Left ventricle myocardium inferior (tissue), 1 donor: Measurements from ENCODE around the gene CEP72. TPM values are rescaled to one million over a fixed set of nuclear protein-coding genes. Genes with fewer than 3 reads are reported as not detected.
"Not testable (repeated sequence)": the region's sequence is repeated elsewhere in the genome, so short reads cannot be mapped to it uniquely, and the experiment has no call there.

Source experiments
- DNase-seq: peaks from one replicate; pipeline ENCODE4 v3.0.0-alpha.2; 2020
- H3K27ac ChIP-seq: fragments of 200-600 bp; replicated peaks from 2 replicates; pipeline ENCODE4 v1.8.0; 2021
- H3K27me3 ChIP-seq: fragments of 200-600 bp; 2 replicates; pipeline ENCODE4 v1.8.0; 2021; ENCODE audit warnings: low read depth
- H3K36me3 ChIP-seq: fragments of 200-600 bp; 2 replicates; pipeline ENCODE4 v1.8.0; 2021
- H3K4me1 ChIP-seq: fragments of 200-600 bp; 2 replicates; pipeline ENCODE4 v1.8.0; 2021
- H3K4me3 ChIP-seq: fragments of 200-600 bp; 2 replicates; pipeline ENCODE4 v1.8.0; 2021; ENCODE audit warnings: mild to moderate bottlenecking, moderate library complexity
- H3K9me3 ChIP-seq: fragments of 200-600 bp; replicated peaks from 2 replicates; pipeline ENCODE4 v1.8.0; 2021
- CTCF ChIP-seq: fragments of 200-600 bp; IDR thresholded peaks from 2 replicates; pipeline ENCODE4 v1.8.0; 2021; ENCODE audit warnings: antibody characterized with exemption, mild to moderate bottlenecking, borderline replicate concordance
- intact Hi-C: fragments of 100-400 bp; cut with micrococcal nuclease; formaldehyde crosslinking; loops from one replicate; pipeline ENCODE4 v1.11.0; 2022
- total RNA-seq: library from RNA; stranded (reverse); fragmentation: NEBNext Ultra II Directional; extraction: Animal tissue kit (Norgen Biotek cat#: 25700); gene quantifications from one replicate; pipeline ENCODE4 v1.2.1, GENCODE V29; 2021
- donor health status: DM: no; HTN: yes; CAD: no; lungs with severe emphysema.

CEP72 gene
- total RNA-seq, 1 donor from 2014 or later, result 1.7 TPM

DNA sequence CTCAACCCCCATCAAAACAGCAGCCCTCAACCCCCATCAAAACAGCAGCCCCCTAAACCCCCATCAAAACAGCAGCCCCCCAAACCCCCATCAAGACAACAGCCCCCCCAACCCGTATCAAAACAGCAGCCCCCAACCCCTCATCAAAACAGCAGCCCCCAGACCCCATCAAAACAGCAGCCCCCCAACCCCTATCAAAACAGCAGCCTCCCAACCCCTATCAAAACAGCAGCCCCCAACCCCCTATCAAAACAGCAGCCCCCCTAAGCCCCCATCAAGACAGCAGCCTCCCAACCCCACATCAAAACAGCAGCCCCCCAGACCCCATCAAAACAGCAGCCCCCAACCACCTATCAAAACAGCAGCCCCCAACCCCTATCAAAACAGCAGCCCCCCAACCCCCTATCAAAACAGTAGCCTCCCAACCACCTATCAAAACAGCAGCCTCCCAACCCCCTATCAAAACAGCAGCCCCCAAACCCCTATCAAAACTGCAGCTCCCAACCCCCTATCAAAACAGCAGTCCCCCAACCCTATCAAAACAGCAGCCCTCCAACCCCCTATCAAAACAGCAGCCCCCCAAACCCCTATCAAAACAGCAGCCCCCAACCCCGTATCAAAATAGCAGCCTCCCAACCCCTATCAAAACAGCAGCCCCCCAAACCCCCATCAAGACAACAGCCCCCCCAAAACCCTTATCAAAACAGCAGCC lies 79.8 kb downstream of the CEP72 start:
- DNase-seq, result no peak
- Histone ChIP-seq H3K9me3 (no peaks in the 10 kb centered on the region), H3K27me3 (no peaks in the 10 kb centered on the region), H3K36me3 (no peaks in the 10 kb centered on the region), H3K4me3 (peak overlapping the region; percentile 75), H3K4me1 (peaks cover 5% of the 10 kb centered on the region), H3K27ac (no peak overlapping the region)
- intact Hi-C loops, result no loop called here
- no peak for TF ChIP-seq CTCF

DNA sequence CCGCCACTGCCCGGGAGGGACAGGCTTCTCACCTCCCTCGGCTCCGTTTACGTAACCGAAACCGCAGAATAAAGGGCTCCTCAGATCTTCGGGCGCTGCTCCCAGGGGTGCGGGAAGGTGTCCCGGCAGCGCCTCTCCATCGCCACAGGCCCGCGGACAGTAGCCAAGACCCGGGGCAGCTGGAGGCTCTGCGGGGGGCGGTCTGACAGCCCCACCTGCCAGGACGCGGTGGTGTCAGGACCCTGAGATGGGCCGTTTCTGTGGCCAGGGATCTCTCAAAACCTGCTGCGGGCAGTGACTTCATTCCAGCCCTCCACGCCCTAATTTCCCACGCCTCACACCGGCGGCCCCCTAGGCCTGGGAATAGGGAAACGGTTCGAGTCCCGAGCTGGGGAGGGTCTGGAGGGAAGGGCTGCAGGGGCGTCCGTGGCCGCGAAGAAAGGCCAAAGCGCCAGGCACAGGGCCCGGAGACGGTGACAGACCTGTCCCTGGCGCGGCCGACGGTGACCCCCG lies 80.4 kb downstream of the CEP72 start:
- Histone ChIP-seq H3K27ac (peak overlapping the region; percentile 87), H3K4me3 (peak overlapping the region; percentile 75)
- H3K36me3 ChIP-seq, H3K4me1 ChIP-seq, H3K9me3 ChIP-seq, H3K27me3 ChIP-seq, intact Hi-C loops, DNase-seq: not testable (repeated sequence)

DNA sequence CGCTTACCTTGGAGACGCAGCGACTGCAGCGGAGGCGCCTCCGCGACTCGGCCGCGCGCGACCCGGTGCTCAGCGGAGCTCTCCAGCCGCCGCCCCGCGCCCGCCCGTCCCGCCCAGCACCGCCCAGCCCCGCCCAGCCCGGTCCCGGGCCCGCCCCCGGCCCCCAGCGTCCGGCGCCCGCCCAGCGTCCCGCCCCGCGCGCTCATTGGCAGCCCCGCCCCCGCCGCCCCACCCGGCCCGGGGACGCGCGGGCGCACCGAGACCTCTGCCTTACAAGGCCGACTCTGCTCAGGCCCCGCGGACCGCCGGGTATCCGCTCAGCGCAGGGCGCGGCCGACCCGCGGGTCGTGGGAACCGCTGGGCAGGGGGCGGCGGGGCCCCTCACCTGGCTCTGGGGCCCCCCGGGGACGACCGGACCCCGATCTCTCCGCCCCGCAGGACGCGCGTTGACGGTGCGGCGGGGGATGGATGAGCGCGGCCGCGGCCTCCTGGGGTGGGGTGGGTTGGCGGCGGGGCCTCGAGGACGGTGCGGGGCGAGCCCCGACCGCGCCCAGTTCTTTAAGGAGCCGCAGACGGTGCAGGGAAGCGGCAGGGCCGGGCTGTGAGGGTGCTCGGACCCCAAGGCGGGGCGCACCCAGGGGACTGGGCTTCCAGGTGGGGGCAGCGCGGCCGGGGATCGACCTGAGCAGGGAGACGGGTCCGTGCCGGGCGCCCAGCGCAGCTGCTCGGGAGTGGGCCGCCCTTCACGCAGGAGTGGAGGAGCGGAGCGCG lies 81.3 kb downstream of the CEP72 start, which contains the start of gene TPPP:
TSS of gene TPPP (minus strand) at position 82 of the 771 bp plus-strand sequence. CDS start 15,292 bp downstream, outside the sequence.
- H3K27me3 ChIP-seq, H3K9me3 ChIP-seq, H3K36me3 ChIP-seq, intact Hi-C loops, H3K4me1 ChIP-seq: not testable (repeated sequence)
- H3K4me3 ChIP-seq, result peak within 1 kb of the TSS; percentile 75
- DNase-seq, result peak; percentile 91
- H3K27ac ChIP-seq, result peak within 1 kb of the TSS; percentile 87

GRCh38 chr5:694042-694431 lies 81.9 kb downstream of the CEP72 start:
- Histone ChIP-seq H3K27ac (peak overlapping the region; percentile 87), H3K4me3 (peak overlapping the region; percentile 75)
- H3K36me3 ChIP-seq, DNase-seq, H3K27me3 ChIP-seq, H3K9me3 ChIP-seq, intact Hi-C loops, H3K4me1 ChIP-seq: not testable (repeated sequence)

DNA sequence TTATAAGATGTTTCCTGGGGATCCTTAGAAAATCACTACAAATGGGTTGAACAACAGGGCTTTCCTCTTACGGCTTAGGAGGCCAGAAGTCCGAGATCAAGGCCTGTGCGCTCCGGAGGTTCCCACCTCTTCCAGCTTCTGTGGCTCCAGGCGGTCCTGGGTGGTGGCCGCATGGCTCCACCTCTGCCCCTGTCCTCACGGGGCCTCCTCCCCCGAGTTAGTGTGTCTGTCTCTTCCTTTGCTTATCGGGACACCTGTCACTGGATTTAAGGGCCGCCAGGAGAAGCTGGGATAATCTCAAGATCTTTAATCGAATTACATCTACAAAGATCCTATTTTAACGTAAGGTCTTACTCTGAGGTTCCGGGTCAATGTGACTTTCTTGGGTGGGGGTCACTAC lies 83.3 kb downstream of the CEP72 start:
- H3K27ac ChIP-seq, H3K27me3 ChIP-seq, H3K36me3 ChIP-seq, intact Hi-C loops, H3K4me1 ChIP-seq, H3K4me3 ChIP-seq, DNase-seq: not testable (repeated sequence)
- H3K9me3 ChIP-seq, result peaks cover 18% of the 10 kb centered on the region

DNA sequence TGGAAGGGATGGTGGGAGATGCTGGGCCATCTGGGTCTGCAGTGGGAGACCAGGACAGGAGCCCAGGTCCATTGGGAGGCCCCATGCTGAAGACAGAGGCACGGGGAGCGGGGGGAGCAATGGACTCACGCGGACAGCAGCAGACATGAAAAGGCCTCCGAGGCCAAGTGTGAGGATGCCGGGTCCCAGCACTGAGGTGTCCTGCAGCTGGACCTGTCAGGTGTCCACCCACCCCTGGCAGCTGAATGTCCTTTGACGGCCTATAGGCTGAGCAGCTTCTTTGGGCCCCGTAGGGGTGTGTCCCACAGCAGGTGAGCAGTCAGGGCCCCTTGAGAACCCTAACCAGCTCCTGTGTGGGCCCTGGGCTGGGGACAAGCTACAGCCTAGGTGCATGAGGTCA lies 84.1 kb downstream of the CEP72 start:
- H3K4me3 ChIP-seq, intact Hi-C loops, H3K4me1 ChIP-seq, H3K27ac ChIP-seq, H3K27me3 ChIP-seq, DNase-seq, H3K36me3 ChIP-seq: not testable (repeated sequence)
- peaks cover 18% of the 10 kb centered on the region for H3K9me3 ChIP-seq

DNA sequence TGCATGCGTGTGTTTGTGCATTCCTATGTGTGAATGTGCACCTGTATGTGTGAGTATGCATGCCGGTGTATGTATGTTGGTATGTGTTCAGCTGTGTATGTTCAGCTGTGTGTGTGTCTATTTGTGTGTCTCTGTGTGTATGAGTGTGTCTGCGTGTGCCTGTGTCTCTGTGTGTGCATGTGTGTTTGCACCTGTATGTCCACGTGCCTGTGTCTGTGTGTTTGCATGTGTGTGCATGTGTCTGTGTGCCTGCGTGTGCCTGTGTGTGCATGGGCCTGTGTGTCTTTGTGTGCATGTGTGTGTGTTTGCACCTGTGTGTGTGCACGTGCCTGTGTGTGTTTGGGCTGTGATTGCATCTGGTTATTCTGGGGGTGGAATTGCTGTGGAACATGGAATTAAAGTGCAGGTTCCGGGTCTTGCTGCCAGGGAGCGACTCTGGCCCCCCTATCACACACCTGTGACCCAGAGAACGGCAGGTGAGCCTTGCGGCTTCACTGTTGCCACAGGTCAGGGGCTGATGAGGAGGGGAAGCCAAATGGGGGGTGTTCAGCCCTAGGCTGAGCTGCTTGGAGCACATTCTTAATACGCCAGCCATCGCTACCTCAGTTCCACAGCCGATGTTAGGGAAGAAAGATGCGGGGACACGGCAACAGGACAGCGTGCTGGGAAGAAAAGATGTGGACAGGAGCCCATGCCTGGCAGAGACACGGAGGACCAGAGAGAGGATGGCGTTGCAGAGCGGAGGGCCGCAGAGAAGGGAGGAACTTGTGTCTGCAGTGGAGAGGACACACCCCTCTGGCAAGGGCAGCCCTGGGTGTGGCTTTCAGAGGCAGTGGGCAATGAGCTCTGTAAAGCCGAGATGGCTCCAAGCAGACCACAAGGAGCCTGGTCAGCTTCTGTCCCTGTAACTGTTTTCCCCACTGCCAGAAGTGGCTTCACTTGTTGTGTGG lies 84.9 kb downstream of the CEP72 start:
- H3K27me3 ChIP-seq, H3K4me3 ChIP-seq, H3K4me1 ChIP-seq, H3K36me3 ChIP-seq, intact Hi-C loops, DNase-seq, H3K27ac ChIP-seq: not testable (repeated sequence)
- peaks cover 18% of the 10 kb centered on the region for H3K9me3 ChIP-seq

Other genes starting within 250 kb of the CEP72 start
- 46.2 TPM for gene EXOC3, start 169.2 kb upstream of the CEP72 start, total RNA-seq
- 0.91 TPM for gene SLC9A3, start 87.9 kb upstream of the CEP72 start, total RNA-seq
- 21.6 TPM for gene TPPP, start 81.0 kb downstream of the CEP72 start, total RNA-seq
- gene ZDHHC11B, start 172.4 kb downstream of the CEP72 start, total RNA-seq, result 13.4 TPM
- gene ZDHHC11, start 238.6 kb downstream of the CEP72 start, total RNA-seq, result 18.7 TPM